HG03095 (cell line): Measurements from ENCODE around the gene ATP2A3.

Source experiments
- ATAC-seq: cut with Tn5 transposase; IDR thresholded peaks from one replicate; pipeline ENCODE4 v1.9.1; 2021; ENCODE audit warnings: moderate library complexity; ENCODE audit not compliant: unreplicated experiment

ATP2A3 gene

DNA sequence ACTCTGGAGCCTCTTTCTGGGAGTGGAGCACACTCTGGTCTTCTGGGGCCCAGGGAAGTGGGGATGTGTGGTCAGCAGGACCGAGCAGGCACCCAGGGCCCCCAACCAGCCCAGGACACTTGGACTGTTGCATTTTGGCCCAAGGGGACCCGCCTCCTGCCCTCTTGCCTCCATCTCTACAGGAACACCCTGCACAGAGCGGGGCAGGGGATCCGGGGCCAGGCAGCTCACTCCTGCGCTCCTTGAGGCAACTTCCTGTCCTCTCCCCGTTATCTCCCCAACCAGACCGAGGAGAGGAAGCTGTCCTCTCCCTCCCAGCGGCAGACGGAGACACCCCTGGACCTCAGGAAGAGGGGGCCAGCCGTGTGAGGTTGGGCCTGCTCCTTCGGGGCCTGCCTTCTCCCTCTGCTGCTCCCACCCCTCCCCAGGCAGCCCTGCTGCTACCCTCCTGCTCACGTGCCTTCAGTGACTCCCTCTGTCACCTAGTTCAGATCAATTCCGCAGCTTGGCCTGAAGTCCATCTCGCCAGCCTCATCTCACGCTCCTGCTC is 10.0 kb upstream of the ATP2A3 start:
- no peak for ATAC-seq

- ATAC-seq, result no peak
These were observed 9.4 kb upstream of the ATP2A3 start for GRCh38 chr17:3973495-3974137.

GRCh38 chr17:3972931-3973330 is 8.7 kb upstream of the ATP2A3 start:
- no peak for ATAC-seq

DNA sequence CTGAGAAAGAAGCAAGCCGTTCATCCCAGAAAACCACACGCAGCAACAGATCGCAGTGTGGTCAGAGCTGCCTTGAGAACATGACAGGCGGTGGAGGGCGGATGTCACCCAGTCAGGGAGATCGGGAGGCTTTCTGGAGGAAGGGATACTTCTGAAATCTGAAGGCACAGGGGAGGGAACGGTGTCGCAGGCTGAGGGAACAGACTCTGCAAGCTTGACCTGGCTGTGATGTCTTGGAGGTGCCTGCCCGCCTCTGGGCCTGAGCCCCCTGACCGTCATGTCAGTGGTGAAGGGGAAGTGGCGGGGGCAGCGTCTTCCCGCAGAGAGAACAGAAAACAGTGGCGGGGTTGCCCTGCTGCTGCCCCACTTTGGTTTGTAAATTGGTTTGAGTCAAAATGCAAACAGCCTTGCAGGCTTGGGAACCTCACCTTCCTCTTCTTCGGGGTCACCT is 8.1 kb upstream of the ATP2A3 start:
- ATAC-seq, result no peak

GRCh38 chr17:3970668-3971067 is 6.4 kb upstream of the ATP2A3 start:
- no peak for ATAC-seq

DNA sequence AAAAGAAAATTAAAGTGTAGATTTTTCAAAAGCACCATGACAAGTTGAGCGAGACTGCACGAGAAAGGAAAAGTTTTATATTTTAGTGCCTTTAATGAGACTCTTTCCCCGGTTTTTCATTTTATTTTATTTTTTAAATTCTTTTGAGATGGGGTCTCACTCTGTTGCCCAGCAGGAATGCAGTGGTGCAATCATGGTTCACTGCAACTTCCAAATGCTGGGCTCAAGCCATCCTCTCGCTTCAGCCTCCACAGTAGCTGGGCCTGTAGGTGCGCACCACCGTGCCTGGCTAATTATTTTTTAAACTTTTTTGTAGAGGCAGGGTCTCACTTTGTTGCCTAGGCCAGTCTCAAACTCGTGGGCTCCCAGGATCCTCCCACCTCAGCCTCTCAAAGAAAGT is 5.7 kb upstream of the ATP2A3 start:
- ATAC-seq, result no peak

GRCh38 chr17:3968886-3969524 is 4.8 kb upstream of the ATP2A3 start:
- no peak for ATAC-seq

DNA sequence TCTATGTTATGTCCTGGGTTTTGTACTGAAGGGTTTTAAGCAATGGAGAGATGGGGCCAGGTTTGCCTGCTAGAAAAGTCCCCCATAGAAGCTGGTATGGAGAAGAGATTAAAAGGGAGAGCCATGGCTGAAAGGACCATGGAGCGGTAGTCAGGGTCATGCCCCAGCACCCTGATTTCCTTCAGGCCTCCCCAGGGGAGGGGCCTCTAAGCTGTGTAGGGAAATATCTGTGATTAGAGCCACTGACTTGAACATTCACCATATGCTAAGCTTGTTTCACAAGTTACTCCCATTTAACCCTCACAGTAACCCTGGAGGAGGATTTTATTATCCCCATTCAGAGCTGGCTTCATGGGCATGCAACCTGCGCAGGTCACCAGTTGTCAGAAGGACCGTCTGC is 3.8 kb upstream of the ATP2A3 start:
- no peak for ATAC-seq

DNA sequence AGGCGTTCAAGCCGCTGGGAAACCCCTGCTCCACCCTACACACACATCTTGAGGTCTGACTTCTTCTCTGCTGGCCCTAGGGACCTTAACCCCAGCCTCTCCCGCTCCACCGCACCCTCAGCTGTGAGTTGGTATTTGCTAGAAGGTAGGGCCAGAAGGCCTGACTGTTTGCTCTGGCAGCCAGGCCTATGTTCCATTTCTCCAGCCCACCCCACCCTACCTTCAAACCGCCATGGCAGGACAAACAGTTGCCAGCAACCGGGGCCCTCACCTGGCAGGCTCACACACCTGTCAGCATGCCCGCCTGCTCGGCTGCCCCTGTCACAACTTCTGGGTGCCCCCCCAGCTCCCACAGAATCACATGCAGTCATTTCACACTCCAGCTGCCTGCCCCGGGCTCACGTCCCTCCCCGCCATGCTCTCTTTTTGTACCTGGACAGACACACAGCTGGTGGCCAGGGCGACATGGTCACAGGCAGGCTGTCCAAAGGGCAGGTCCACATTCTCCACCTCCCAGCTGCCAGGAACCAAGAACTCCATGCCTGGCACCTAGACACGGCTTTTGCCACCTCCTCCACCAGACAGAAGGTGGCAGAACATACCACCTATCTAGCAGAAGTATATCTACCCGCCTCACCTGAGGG is 2.6 kb upstream of the ATP2A3 start:
- ATAC-seq, result no peak

DNA sequence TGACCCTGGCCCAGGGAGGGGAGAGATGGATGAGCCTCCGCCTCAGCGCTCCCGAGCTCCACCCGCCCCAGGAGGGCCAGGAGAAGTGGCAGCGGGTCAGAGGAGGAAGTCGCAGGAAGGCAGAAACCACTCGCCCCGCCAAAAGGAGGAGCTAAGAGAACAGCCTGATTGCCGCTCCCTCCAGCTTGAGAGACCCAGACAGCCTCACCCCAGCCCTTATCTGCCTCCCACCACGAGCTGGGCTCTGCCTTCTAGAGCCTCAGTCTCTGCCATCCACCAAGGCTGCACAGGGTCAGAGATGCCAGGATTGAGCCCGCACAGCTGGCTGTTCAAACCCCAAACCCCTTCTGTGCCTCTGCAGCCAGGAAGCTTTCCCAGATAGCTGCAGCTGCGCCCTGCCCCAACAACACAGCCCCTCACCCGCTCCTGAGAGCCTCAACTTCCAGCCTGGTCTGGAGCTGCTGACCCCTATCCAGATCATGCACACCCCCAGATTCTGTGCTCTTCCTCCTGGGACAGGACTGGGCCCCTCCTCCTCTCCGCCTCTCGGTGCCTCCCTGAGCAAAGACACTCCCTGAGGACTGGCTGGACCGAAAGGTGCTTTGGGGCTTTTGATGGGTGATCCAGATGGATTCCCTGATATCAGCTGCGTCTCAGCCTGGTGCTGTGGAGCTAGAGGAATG is 1.0 kb upstream of the ATP2A3 start:
- ATAC-seq, result peak; percentile 44

DNA sequence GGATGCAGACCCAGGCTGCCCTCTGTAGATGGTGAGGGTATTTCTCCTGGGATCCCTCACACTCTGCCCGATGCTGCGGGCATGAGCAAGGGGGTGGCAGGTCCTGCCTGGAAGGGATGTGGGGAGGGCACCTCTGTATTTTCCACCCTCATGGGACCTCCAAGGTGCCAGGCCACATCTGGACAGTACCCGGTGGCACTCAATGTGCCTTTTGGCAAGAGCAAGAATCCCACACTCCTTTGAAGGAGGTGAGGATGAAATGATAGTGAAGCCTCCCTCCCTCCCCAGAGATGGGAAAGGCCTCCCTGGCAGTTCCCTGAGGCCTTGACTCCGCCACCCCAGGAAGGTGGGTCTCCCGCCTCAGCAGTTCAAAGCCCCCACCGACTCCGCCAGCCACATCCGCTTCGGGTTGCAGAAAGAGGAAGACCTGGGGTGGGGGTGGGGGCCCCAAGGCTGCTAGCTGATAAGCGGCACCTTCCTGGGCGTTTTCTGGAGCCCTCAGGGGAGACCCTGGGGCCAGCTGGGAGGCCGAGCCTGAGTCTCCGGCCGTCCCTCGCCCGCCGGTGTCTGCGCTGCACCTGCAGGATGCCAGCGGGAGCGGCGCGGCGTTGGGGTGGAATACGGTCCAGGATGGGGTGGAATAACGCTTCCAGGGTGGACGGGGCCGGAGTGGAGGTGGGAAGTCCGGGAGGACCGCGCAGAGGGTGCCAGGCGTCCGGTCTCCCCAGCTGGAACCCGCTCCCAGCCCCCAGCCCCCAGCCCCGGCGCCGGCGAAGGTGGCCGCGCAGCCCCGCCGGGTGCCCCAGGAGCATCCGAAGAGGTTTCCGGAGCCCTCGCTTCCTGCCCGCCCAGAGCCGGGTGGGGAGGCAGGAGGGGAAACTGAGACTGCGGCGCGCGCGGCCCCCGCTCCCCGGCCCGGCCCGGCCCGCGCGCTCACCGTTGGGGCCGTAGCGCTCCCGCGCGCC is 718 bp downstream of the ATP2A3 start:
- ATAC-seq, result no peak

GRCh38 chr17:3962965-3963236 is 1.3 kb downstream of the ATP2A3 start:
- no peak for ATAC-seq

- ATAC-seq, result no peak
These were observed 1.8 kb downstream of the ATP2A3 start for GRCh38 chr17:3962217-3962964.

DNA sequence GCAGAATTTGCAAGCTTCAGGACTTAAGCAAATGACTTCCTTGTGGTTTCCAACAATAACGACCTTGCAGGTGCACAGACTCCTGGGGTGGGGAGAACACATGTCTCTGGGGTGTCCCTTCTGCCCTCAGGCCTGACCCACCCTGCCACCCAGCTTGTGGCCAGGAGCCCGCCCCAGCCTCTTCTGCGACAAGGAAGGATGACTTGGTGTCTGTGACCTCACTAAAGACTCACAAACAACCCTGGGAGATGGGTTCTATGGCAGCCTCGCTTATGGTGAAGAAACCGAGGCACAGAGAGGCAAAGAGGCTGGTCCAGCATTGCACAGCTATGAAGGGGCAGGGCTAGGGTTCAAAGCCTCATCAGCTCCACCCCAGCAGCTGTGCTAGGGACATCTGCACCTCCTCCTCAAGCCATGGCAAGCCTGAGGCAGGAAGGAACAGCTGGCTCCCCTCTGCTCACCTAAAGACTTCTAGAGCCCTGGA is 2.6 kb downstream of the ATP2A3 start:
- no peak for ATAC-seq

DNA sequence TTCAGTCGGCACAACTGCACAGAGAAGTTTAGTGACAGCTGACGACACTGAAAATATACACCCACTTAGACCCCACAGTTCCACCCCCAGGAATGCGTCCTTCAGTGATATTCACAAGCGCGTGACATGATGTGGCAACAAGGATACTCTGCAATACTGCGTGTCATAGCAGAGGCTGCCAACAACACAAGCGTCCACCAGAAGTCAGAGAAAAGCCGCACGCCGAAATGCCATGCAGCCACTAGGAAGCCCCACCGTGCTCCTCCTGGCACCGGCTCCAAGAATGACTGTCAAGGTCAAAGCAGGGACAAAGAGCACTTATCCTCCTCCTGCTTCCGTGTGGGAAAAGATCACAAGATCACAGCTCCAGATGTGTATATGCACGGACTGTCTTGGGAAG is 3.5 kb downstream of the ATP2A3 start:
- no peak for ATAC-seq

DNA sequence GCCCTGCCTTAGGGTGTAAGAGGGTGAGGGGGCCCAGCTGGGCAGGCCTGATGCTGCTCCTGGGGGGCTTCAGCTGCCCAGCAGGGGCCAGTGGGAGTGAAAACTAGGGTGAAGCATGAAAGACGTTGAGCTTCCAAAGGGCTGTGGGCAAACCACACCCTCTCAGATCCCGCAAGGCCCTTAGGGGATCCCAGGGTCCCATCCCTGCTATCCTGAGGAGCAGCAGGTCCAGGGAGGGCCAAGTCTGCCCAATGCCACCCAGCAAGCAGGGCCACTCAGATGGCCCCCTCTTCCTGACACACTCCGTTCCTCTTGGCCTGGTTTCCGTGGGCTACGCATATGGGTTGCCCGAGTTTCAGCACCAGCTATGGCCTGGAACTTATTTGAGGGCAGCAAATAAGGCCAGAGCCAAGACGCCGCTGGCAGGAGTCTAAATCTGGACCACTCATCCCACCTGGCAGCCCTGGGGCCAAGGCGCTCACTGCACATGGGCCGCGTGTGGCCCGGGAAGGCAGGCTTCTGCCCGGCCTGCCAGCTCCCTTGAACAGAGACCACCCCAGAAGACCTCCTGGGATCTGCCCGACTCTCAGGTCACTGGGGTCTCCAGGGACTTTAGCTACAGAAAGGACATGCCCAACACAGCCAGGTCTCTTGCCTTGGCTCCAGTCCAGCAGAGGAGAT is 4.2 kb downstream of the ATP2A3 start:
- ATAC-seq, result no peak

GRCh38 chr17:3959295-3959899 is 4.8 kb downstream of the ATP2A3 start:
- no peak for ATAC-seq

- ATAC-seq, result no peak
These were observed 6.3 kb downstream of the ATP2A3 start for GRCh38 chr17:3957735-3958599.
